Endodermal cell (in vitro differentiated cells): ENCODE results near the gene ZMIZ1. TPM values are rescaled to one million over a fixed set of nuclear protein-coding genes. Genes with fewer than 3 reads are reported as not detected.

Source experiments
- DNase-seq: peaks from one replicate; pipeline ENCODE4 v3.0.0-alpha.2; 2017
- H3K27ac ChIP-seq: 2 replicates; pipeline ENCODE4 v1.5.1; 2013; ENCODE audit warnings: mild to moderate bottlenecking, low read depth, low read length, moderate library complexity
- H3K27me3 ChIP-seq: 2 replicates; pipeline ENCODE4 v1.6.1; 2013; ENCODE audit warnings: mild to moderate bottlenecking, low read length, moderate library complexity; ENCODE audit not compliant: insufficient read depth, control insufficient read depth, poor library complexity, severe bottlenecking
- H3K36me3 ChIP-seq: 2 replicates; pipeline ENCODE4 v1.7.0; 2013; ENCODE audit warnings: mild to moderate bottlenecking, low read length, moderate library complexity; ENCODE audit not compliant: control insufficient read depth, insufficient read depth
- H3K4me1 ChIP-seq: one replicate; pipeline ENCODE4 v1.7.0; 2013; ENCODE audit warnings: low read length; ENCODE audit not compliant: control insufficient read depth, insufficient read depth
- H3K4me3 ChIP-seq: 2 replicates; pipeline ENCODE4 v1.5.1; 2013; ENCODE audit warnings: mild to moderate bottlenecking, low read length, moderate library complexity
- H3K9ac ChIP-seq: 2 replicates; pipeline ENCODE4 v1.6.1; 2013; ENCODE audit warnings: mild to moderate bottlenecking, low read length, moderate library complexity; ENCODE audit not compliant: poor library complexity, severe bottlenecking; ENCODE audit errors: extremely low read depth
- H3K9me3 ChIP-seq: 2 replicates; pipeline ENCODE4 v1.6.1; 2013; ENCODE audit warnings: mild to moderate bottlenecking, low read length, moderate library complexity; ENCODE audit not compliant: control insufficient read depth
- H3K27ac Mint-ChIP-seq: 2 replicates; pipeline ENCODE4 v1.8.0; 2020; ENCODE audit warnings: mixed read lengths
- H3K27me3 Mint-ChIP-seq: 2 replicates; pipeline ENCODE4 v1.8.0; 2021; ENCODE audit warnings: mild to moderate bottlenecking, mixed read lengths; ENCODE audit not compliant: insufficient read depth
- H3K36me3 Mint-ChIP-seq: 2 replicates; pipeline ENCODE4 v1.8.0; 2020; ENCODE audit warnings: low read depth, mixed read lengths
- H3K4me1 Mint-ChIP-seq: 2 replicates; pipeline ENCODE4 v1.8.0; 2020; ENCODE audit warnings: mixed read lengths
- H3K4me3 Mint-ChIP-seq: 2 replicates; pipeline ENCODE4 v1.8.0; 2020; ENCODE audit warnings: mild to moderate bottlenecking, moderate library complexity, mixed read lengths
- H3K9me3 Mint-ChIP-seq: 2 replicates; pipeline ENCODE4 v1.8.0; 2020; ENCODE audit warnings: mild to moderate bottlenecking, mixed read lengths
- CTCF ChIP-seq: fragments of 200-600 bp; sonication (generic); conservative IDR thresholded peaks from 2 replicates; pipeline ENCODE4 v1.5.0; 2021; ENCODE audit warnings: antibody characterized with exemption, mild to moderate bottlenecking
- WGBS, 2 experiments: methylation state at CpG; one replicate each; pipeline versions ENCODE4 v1.1.5 to v1.1.7; 2013; ENCODE audit warnings: missing lambda C conversion rate in 2 of 2, mixed read lengths in 1 of 2; ENCODE audit not compliant: insufficient coverage in 1 of 2, insufficient read length in 1 of 2; 5-methylcytosine and 5-hydroxymethylcytosine counted together
- total RNA-seq, 2 donors: library from RNA; stranded (reverse); fragmentation: NEBNext Ultra II Directional in 1 of 2; extraction: Animal tissue kit (Norgen Biotek cat#: 25700) in 1 of 2; gene quantifications; 2 replicates in 1 of 2; 3 replicates in 1 of 2; pipeline ENCODE4 v1.2.1, GENCODE V29; 2021

Gene ZMIZ1
- total RNA-seq, 2 donors from 2014 or later, result 65.3 to 67.5 TPM

DNA sequence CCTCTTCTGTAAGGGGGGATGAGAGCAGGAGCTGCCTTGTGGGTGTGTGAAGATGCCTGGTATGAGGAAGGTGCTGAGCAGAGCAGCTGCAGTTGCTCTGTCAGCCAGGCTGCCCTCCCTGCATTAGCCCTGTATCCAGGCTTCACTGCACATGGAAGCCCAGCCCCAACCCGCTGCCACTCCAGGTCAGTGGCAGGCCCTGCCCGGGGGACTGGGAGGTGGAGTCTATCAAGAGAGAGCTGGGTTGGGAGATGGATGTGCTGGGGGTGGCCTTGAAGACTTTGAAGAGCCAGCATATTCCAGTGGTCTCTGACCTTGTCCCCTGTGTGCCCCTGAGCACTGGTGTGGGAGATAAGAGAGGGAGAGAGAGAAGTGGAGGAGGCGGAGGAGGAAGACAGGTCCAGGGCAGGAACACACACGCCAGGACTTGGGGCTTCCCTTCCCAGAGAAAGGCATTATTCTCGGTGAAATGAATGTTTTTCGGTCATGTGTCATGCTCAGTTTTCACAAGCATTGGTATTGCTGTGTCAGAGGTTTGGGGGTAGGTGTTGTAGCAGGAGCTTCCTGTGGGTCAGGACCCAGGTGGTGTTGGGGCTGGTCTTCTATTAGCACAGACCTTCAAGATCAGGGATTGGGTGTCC, 281.1 kb downstream of the ZMIZ1 start:
- no peaks in the 10 kb centered on the region for H3K27me3 ChIP-seq
- Mint-ChIP-seq H3K4me3 (no peak overlapping the region), H3K9me3 (no peaks in the 10 kb centered on the region), H3K4me1 (peaks cover 11% of the 10 kb centered on the region), H3K27me3 (no peaks in the 10 kb centered on the region), H3K36me3 (peaks cover 47% of the 10 kb centered on the region), H3K27ac (no peak overlapping the region)
- peaks cover 18% of the 10 kb centered on the region for H3K4me1 ChIP-seq
- peaks cover 53% of the 10 kb centered on the region for H3K36me3 ChIP-seq
- 92% methylated on average over 2 to 6 of the region's 6 CpGs for WGBS, 2 experiments
- no peak overlapping the region for H3K4me3 ChIP-seq
- H3K27ac ChIP-seq, result no peak overlapping the region
- H3K9ac ChIP-seq, result no peak overlapping the region
- no peaks in the 10 kb centered on the region for H3K9me3 ChIP-seq
- no peak for DNase-seq
- TF ChIP-seq CTCF, result no peak

DNA sequence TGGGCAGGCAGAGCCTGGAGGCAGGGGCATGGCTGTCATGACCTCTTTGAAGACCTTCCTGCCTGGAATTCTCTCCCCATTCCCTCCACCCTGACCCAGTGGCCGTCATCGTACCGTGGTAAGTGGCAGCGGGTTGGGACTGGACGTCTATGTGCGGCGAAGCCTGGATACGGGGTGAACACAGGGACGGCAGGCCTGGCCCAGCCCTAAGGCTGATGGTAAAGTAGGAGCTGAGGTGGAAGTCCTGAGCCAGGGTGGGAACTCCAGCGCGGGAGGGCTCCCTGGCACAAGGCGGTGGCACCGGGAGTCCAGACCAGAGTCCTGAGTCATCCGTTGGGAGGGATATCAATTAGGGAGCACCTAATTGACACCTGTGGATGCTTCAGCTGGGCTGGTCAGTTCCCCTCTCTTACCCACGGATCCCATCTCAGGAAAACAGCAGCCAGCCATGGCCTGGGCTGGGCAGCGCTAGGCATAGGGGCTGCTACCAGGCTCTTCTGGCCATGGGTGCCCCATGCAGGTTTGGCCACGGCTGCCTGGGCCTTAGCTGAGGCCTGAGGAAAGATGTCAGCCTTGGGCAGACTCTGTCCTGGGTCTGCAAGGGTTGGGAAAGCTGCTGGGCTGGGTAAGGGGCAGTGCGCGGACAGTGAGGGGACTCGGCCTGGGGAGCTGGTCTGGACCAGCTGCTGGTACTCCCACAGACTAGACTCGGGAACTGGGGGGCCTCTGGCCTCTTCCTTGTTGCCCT, 281.8 kb downstream of the ZMIZ1 start:
- Histone ChIP-seq H3K27ac (no peak overlapping the region), H3K4me1 (peaks cover 14% of the 10 kb centered on the region), H3K9me3 (no peaks in the 10 kb centered on the region), H3K27me3 (no peaks in the 10 kb centered on the region), H3K36me3 (peaks cover 55% of the 10 kb centered on the region), H3K9ac (no peak overlapping the region), H3K4me3 (no peak overlapping the region)
- DNase-seq, result no peak
- Mint-ChIP-seq H3K27ac (no peak overlapping the region), H3K9me3 (no peaks in the 10 kb centered on the region), H3K4me1 (peaks cover 6% of the 10 kb centered on the region), H3K27me3 (no peaks in the 10 kb centered on the region), H3K4me3 (no peak overlapping the region), H3K36me3 (peaks cover 54% of the 10 kb centered on the region)
- TF ChIP-seq CTCF, result no peak
- 90 to 96% methylated on average over 6 to 21 of the region's 21 CpGs for WGBS, 2 experiments

DNA sequence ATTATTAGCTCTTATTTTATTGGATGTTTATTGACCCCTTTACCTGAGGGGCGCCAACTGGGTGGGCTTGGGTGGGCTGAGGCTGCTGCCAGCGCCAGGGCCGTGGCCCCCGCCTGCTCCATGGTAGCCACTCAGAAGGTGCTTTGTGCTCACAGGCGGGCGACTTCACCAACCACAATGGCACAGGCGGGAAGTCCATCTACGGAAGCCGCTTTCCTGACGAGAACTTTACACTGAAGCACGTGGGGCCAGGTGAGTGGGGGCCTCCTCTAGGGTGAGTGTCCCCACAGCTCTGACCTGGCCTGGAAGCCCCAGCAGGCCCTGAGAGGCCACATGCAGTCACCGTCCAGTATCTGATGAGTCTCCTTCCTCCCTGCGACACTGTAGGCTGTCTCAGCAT, 282.6 kb downstream of the ZMIZ1 start:
- H3K27ac Mint-ChIP-seq, result no peak overlapping the region
- Histone ChIP-seq H3K9me3 (no peaks in the 10 kb centered on the region), H3K4me1 (peaks cover 6% of the 10 kb centered on the region), H3K36me3 (peaks cover 55% of the 10 kb centered on the region), H3K27ac (no peak overlapping the region), H3K9ac (no peak overlapping the region), H3K27me3 (no peaks in the 10 kb centered on the region), H3K4me3 (no peak overlapping the region)
- H3K27me3 Mint-ChIP-seq, result no peaks in the 10 kb centered on the region
- no peak for DNase-seq
- peaks cover 3% of the 10 kb centered on the region for H3K4me1 Mint-ChIP-seq
- no peaks in the 10 kb centered on the region for H3K9me3 Mint-ChIP-seq
- H3K4me3 Mint-ChIP-seq, result no peak overlapping the region
- 92 to 98% methylated on average over 9 to 13 of the region's 13 CpGs for WGBS, 2 experiments
- H3K36me3 Mint-ChIP-seq, result peaks cover 61% of the 10 kb centered on the region
- TF ChIP-seq CTCF, result no peak
